Ectodermal cell (in vitro differentiated cells): ENCODE results near the gene SLC25A13.

Experiments
- H3K27ac ChIP-seq: 2 replicates; pipeline ENCODE4 v1.7.0; 2013; ENCODE audit warnings: mild to moderate bottlenecking, low read depth, low read length; ENCODE audit not compliant: insufficient read depth, poor library complexity, severe bottlenecking
- H3K27me3 ChIP-seq: 2 replicates; pipeline ENCODE4 v1.7.0; 2013; ENCODE audit warnings: mild to moderate bottlenecking, low read length; ENCODE audit not compliant: insufficient read depth, control insufficient read depth, poor library complexity, severe bottlenecking
- H3K36me3 ChIP-seq: one replicate; pipeline ENCODE4 v1.7.0; 2013; ENCODE audit warnings: low read length; ENCODE audit not compliant: control insufficient read depth, insufficient read depth
- H3K4me1 ChIP-seq: one replicate; pipeline ENCODE4 v1.7.0; 2013; ENCODE audit warnings: low read length; ENCODE audit not compliant: control insufficient read depth, insufficient read depth
- H3K4me3 ChIP-seq: 2 replicates; pipeline ENCODE4 v1.7.0; 2013; ENCODE audit warnings: low read depth, low read length, control low read depth; ENCODE audit not compliant: insufficient read depth
- H3K9me3 ChIP-seq: 2 replicates; pipeline ENCODE4 v1.7.0; 2013; ENCODE audit warnings: mild to moderate bottlenecking, low read length, moderate library complexity; ENCODE audit not compliant: control insufficient read depth
- WGBS, 2 experiments: methylation state at CpG; one replicate each; pipeline ENCODE4 v1.1.7; 2013; ENCODE audit warnings: missing lambda C conversion rate in 2 of 2; 5-methylcytosine and 5-hydroxymethylcytosine counted together

SLC25A13 gene

DNA sequence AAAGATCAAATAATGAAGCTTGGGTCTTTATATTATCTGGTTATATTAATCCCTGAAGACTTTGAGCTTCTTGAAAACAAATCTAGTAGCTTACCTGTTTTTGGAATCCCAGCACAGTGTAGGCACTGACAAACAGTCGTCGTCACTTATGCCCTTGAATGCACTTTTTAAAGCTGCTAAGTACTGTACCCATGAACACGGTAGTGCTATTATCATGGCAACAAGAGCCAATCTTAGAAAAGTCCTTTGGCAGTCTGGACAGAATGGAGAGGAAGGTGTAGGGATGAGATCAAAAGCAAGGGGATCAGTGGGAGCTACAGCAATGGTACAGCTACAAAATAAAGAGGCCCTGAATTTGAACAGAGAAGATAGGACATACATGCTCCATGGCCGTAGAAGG, 9.4 kb downstream of the SLC25A13 start:
- H3K9me3 ChIP-seq = no peaks in the 10 kb centered on the region
- H3K27ac ChIP-seq = no peak overlapping the region
- no peak overlapping the region for H3K4me3 ChIP-seq
- H3K27me3 ChIP-seq = no peaks in the 10 kb centered on the region
- 94 to 96% methylated on average over 4 of the region's 4 CpGs for WGBS, 2 experiments
- no peaks in the 10 kb centered on the region for H3K36me3 ChIP-seq
- H3K4me1 ChIP-seq = peaks cover 7% of the 10 kb centered on the region

DNA sequence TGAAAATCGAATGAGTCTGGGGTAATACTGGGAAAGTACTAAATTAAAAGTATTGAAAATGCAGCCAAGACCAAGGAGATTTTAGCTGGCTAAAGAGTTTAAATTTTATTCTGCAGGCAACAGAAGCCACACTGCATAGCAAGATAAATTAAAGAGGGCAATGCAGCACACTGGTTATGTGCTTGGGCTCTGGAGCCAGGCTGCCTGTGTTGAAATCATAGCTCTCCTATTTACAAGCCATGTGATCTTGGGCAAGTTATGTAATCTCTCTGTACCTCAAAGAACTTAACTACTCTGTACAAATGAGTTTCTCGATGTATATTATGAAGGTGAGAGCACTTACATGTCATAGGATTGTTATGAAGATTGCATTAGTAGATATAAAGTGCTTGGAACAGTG, 9.9 kb downstream of the SLC25A13 start:
- Histone ChIP-seq H3K36me3 (no peaks in the 10 kb centered on the region), H3K27ac (no peak overlapping the region), H3K27me3 (no peaks in the 10 kb centered on the region), H3K4me1 (peaks cover 7% of the 10 kb centered on the region), H3K4me3 (no peak overlapping the region), H3K9me3 (no peaks in the 10 kb centered on the region)
- WGBS, 2 experiments = 98 to 99% methylated on average over 2 of the region's 2 CpGs

DNA sequence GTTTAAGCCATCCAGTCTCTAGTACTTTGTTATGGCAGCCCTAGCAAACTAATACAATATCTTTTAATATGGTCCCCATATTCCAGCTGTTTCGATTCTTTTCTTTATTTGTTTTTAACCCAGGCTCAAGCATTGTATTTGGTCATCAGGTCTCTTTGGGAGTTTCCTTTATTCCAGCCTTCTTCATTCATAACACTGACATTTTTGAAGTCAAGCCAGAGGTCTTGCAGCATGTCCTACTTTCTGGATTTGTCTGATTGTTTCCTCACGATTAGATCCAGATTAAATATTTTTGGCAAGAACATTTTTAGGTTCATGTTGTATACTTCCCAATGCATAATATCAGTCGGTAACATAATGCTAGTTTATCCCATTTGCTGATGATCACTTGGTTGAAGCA, 11.8 kb downstream of the SLC25A13 start:
- Histone ChIP-seq H3K9me3 (no peaks in the 10 kb centered on the region), H3K36me3 (no peaks in the 10 kb centered on the region), H3K4me1 (peaks cover 7% of the 10 kb centered on the region), H3K4me3 (no peak overlapping the region), H3K27me3 (no peaks in the 10 kb centered on the region), H3K27ac (no peak overlapping the region)
- 93 to 99% methylated on average over 2 to 3 of the region's 3 CpGs for WGBS, 2 experiments

DNA sequence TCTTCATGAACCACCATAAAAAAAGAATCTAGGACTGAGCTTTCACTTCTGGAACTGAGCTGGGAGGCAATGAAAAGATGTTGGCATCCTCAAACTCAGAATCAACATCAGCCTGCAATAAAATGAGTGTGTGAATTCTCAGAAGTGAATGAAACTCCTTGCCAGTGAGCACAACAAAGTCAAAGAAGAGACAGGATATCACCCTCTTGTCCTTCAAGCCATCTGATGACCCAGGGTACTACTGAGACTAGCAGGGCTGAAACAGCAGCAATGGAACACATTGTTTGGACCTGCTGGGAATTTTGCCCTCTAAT, 13.0 kb downstream of the SLC25A13 start:
- H3K4me1 ChIP-seq = peaks cover 7% of the 10 kb centered on the region
- H3K9me3 ChIP-seq = no peaks in the 10 kb centered on the region
- no peak overlapping the region for H3K4me3 ChIP-seq
- no peaks in the 10 kb centered on the region for H3K36me3 ChIP-seq
- no peak overlapping the region for H3K27ac ChIP-seq
- H3K27me3 ChIP-seq = no peaks in the 10 kb centered on the region

DNA sequence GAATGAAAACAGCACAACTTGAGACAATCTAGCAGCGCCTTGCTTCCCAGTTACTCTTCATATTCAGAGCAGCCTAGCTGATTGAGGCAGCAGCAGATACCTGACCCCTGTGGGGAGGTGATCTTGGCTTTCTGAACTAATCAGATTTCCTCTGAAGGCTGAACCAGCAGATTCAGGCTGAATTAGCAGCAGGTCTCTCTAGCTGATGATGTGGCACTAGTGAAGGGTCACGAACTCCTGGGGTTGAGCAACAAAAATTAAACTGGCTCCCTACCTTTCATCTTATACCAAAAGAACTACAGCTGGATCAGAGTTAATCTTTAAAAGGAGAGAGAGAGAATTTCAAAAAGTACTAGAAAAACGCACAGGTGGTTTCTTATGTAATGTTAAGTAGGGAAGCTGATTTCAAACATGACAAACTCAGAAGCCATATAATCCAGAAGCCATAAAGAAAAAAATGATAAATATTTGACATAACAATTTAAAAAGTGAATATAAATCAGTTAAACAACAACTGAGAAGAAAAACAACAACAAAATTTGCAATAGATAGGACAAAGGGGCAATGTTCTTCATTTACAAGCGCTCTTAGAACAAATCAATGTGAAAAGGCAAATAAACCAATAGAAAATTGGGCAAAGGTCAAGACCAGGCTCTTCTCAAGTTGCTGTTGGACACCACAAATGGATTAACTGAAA, 13.5 kb downstream of the SLC25A13 start:
- H3K9me3 ChIP-seq = no peaks in the 10 kb centered on the region
- H3K36me3 ChIP-seq = no peaks in the 10 kb centered on the region
- H3K27ac ChIP-seq = no peak overlapping the region
- no peak overlapping the region for H3K4me3 ChIP-seq
- WGBS, 2 experiments = 54% methylated on average over 3 to 4 of the region's 4 CpGs
- H3K27me3 ChIP-seq = no peaks in the 10 kb centered on the region
- H3K4me1 ChIP-seq = peaks cover 7% of the 10 kb centered on the region

DNA sequence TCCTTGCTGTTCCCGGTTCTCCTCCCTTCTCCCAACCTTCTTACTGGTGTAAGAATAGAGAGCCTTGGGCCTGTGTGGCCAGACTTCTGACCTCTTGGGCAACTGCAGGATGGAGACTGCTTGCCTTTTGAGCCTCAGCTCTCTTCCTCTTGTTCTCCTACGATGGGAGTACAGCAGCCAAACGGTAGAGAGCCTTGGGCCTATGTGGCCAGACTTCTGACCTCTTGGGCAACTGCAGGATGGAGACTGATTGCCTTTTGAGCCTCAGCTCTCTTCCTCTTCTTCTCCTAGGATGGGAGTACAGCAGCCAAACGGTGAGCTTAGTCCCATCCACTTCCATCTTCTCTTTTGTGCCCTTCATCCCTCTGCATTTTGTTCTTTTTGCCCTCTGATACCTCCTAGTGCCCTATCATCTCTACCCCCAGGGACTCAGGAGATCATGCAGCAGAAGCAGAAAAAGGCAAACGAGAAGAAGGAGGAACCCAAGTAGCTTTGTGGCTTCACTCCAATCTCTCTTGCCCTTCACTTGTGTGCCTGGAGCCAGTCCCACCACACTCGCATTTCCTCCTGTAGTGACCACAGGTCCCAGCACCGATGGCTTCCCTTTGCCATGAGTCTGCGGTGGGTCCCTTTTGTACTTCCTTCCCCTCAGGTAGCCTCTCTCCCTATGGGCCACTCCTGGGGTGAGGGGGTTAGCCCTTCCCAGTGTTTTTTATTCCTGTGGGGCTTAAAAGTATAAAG, 15.3 kb downstream of the SLC25A13 start:
- Histone ChIP-seq H3K4me3 (no peak overlapping the region), H3K36me3 (no peaks in the 10 kb centered on the region), H3K9me3 (no peaks in the 10 kb centered on the region), H3K27ac (no peak overlapping the region), H3K4me1 (peaks cover 7% of the 10 kb centered on the region), H3K27me3 (no peaks in the 10 kb centered on the region)
- 90 to 91% methylated on average over 8 of the region's 8 CpGs for WGBS, 2 experiments

DNA sequence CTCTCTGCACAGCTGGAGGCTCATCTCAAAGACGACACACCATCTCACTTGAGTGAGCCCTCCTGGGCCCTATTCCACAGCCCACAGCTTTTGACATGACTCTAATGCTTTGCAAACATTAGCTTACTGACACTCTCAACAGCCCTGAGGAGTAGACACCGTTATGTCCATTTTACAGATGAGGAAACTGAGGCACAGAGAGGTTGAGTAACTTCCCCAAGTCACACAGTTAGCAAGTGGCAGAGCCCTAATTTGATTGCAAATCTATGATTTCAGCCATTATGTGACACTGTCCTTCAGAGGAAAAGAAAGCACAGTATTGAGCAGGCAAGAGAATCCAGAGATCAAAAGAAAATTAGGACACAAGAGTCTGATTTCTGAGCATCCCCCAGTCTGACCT, 16.0 kb downstream of the SLC25A13 start:
- no peak overlapping the region for H3K27ac ChIP-seq
- no peaks in the 10 kb centered on the region for H3K36me3 ChIP-seq
- H3K4me1 ChIP-seq = peaks cover 7% of the 10 kb centered on the region
- H3K4me3 ChIP-seq = no peak overlapping the region
- 82 to 85% methylated on average over 2 of the region's 2 CpGs for WGBS, 2 experiments
- H3K27me3 ChIP-seq = no peaks in the 10 kb centered on the region
- H3K9me3 ChIP-seq = no peaks in the 10 kb centered on the region

DNA sequence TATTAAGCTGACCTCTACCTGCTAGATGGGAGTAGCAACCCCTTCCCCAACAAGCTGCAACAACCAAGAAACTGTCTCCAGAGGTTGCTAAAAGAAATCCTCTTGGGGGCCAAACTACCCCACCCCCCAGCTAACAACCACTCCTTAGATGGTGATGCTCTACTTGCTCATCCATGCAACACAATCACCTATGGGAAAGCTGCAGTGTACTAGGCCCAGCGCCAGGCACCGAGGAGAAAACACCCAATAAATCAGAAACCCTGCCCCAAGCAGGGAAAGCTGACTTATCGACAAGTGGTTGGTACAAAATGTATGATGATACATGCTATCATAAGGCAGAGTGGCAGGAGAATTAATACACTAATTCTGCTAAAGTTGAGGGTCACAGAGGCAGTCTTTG, 17.3 kb downstream of the SLC25A13 start:
- Histone ChIP-seq H3K9me3 (no peaks in the 10 kb centered on the region), H3K4me1 (peaks cover 7% of the 10 kb centered on the region), H3K36me3 (no peaks in the 10 kb centered on the region), H3K4me3 (no peak overlapping the region), H3K27me3 (no peaks in the 10 kb centered on the region), H3K27ac (no peak overlapping the region)
- 91 to 95% methylated on average over 1 to 3 of the region's 3 CpGs for WGBS, 2 experiments

DNA sequence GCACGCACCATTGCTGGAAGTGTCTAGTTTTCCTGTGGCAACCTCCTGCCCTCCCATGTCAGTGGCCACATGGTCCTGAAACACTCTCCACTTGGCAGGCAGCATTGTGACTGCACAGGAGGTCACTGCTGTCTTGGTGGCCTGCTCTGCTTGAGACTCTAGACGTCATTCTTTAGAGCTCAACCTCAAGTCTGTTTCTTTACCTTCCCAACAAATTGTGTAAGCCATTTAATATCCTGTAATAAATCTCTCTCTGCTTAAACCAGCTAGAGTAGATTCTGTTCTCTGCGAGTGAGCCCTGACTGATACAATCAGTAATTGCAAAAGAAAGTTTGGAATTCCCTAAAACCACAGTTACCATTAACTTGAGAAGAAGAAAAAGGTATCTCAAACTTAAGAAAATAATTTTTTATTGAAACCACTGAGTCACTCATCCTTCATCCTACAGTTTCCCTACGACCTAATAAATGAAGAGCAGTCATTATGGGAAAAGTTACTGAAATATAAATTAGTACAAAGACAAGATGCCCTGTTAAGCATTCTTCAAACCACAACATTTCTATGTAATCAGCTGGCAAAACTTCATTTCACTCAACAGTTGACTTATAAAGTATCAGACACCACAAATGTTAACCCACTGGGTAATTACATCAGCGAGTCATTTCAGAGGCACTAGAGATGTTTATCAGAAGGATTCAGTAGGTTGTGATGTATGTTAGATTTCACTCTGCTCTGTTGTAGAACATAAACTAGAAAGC, 18.0 kb downstream of the SLC25A13 start:
- peaks cover 7% of the 10 kb centered on the region for H3K4me1 ChIP-seq
- H3K36me3 ChIP-seq = no peaks in the 10 kb centered on the region
- H3K27ac ChIP-seq = no peak overlapping the region
- H3K4me3 ChIP-seq = no peak overlapping the region
- no peaks in the 10 kb centered on the region for H3K27me3 ChIP-seq
- 88 to 92% methylated on average over 2 to 4 of the region's 5 CpGs for WGBS, 2 experiments
- H3K9me3 ChIP-seq = no peaks in the 10 kb centered on the region

DNA sequence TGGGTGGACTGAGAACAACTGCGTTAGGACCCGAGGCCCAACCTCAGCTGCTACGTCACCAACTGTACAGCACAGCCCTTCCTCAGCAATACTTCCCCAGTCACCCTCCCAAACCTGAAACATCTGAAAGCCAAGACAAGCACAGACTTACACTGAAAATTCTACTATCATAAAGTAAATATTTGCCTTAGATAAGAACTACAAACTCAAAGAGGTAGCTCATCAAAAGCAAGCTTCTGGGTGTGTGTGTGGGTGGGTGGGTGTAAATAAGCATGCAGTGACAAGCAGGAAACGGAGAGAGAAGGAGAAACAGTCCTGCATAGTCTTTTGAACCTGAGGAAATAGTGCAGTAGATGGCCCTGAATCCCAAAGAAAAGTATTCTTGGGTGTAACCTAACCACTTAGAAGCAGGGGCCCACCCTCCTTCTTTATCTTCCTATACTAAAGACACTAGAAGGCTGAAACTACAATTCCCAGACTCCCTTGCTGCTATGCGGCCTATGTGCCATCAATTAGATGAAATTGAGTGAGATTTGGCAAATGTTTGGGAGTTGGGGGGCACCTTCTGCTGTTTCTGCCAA, 18.7 kb downstream of the SLC25A13 start:
- no peaks in the 10 kb centered on the region for H3K9me3 ChIP-seq
- no peaks in the 10 kb centered on the region for H3K27me3 ChIP-seq
- no peak overlapping the region for H3K27ac ChIP-seq
- H3K4me3 ChIP-seq = no peak overlapping the region
- no peaks in the 10 kb centered on the region for H3K36me3 ChIP-seq
- WGBS, 2 experiments = 93 to 96% methylated on average over 5 of the region's 5 CpGs
- peaks cover 1% of the 10 kb centered on the region for H3K4me1 ChIP-seq
